ENCODE measurements around the gene CRELD1. TPM values are rescaled to one million over a fixed set of nuclear protein-coding genes. Genes with fewer than 3 reads are reported as not detected.

The CRELD1 gene
- total RNA-seq, 1 experiment from 2014 or later, result 13.2 TPM

- H3K27me3 ChIP-seq (replicated peaks; ENCODE audit: insufficient read depth, low read depth, low read length, poor library complexity), result no peaks in the 10 kb centered on the region
- H3K27ac ChIP-seq (ENCODE audit: low read depth, low read length, poor library complexity, severe bottlenecking), result no peak overlapping the region
- ChIA-PET POLR2A (ENCODE audit: low non-redundant PET) (no interaction called here), CTCF (no interaction called here)
- intact Hi-C loops (cut with micrococcal nuclease; ENCODE audit: unreplicated experiment), result no loop called here
- H3K4me3 ChIP-seq (ENCODE audit: low read depth, low read length, poor library complexity, severe bottlenecking), result peak overlapping the region; percentile 46
- H3K36me3 ChIP-seq (ENCODE audit: insufficient read depth, low read length, poor library complexity, severe bottlenecking), result no peaks in the 10 kb centered on the region
- no peak for DNase-seq (ENCODE audit: low spot score)
- BruUV-seq (replicated peaks), result no TSS peak
- TF ChIP-seq CTCF (conservative IDR thresholded peaks at IDR 0.05; ENCODE audit: low read depth, low read length) (no peak), EZH2 (IDR thresholded peaks at IDR 0.05; ENCODE audit: borderline replicate concordance, low read depth, low read length, poor library complexity, severe bottlenecking) (no peak)
- H3K9me3 ChIP-seq (ENCODE audit: low read depth, low read length, poor library complexity, severe bottlenecking), result no peaks in the 10 kb centered on the region
- peaks cover 29% of the 10 kb centered on the region for H3K4me1 ChIP-seq (ENCODE audit: insufficient read depth, low read length, poor library complexity, severe bottlenecking)
These were observed 17.3 kb upstream of the CRELD1 start for GRCh38 chr3:9916346-9916733.

- no peak for TF ChIP-seq CTCF (conservative IDR thresholded peaks at IDR 0.05; ENCODE audit: low read depth, low read length)
- no peak for TF ChIP-seq EZH2 (IDR thresholded peaks at IDR 0.05; ENCODE audit: borderline replicate concordance, low read depth, low read length, poor library complexity, severe bottlenecking)
- no TSS peak for BruUV-seq (replicated peaks)
- H3K36me3 ChIP-seq (ENCODE audit: insufficient read depth, low read length, poor library complexity, severe bottlenecking), result no peaks in the 10 kb centered on the region
- intact Hi-C loops (cut with micrococcal nuclease; ENCODE audit: unreplicated experiment), result no loop called here
- no peaks in the 10 kb centered on the region for H3K9me3 ChIP-seq (ENCODE audit: low read depth, low read length, poor library complexity, severe bottlenecking)
- POLR2A ChIA-PET (ENCODE audit: low non-redundant PET), result no interaction called here
- CTCF ChIA-PET, result no interaction called here
- peak within 1 kb of the TSS; percentile 64 for H3K4me3 ChIP-seq (ENCODE audit: low read depth, low read length, poor library complexity, severe bottlenecking)
- peak; percentile 86 for DNase-seq (ENCODE audit: low spot score)
- peak within 1 kb of the TSS; percentile 75 for H3K27ac ChIP-seq (ENCODE audit: low read depth, low read length, poor library complexity, severe bottlenecking)
- H3K27me3 ChIP-seq (replicated peaks; ENCODE audit: insufficient read depth, low read depth, low read length, poor library complexity), result no peaks in the 10 kb centered on the region
- peaks cover 29% of the 10 kb centered on the region for H3K4me1 ChIP-seq (ENCODE audit: insufficient read depth, low read length, poor library complexity, severe bottlenecking)
These were observed 16.6 kb upstream of the CRELD1 start, which contains the start of gene IL17RC for GRCh38 chr3:9916734-9917680. TSS of gene IL17RC (plus strand) at chr3:9917098. CDS start at chr3:9917316, 218 bp downstream.

- POLR2A ChIA-PET (ENCODE audit: low non-redundant PET), result no interaction called here
- Histone ChIP-seq H3K27me3 (replicated peaks; ENCODE audit: insufficient read depth, low read depth, low read length, poor library complexity) (no peaks in the 10 kb centered on the region), H3K9me3 (ENCODE audit: low read depth, low read length, poor library complexity, severe bottlenecking) (no peaks in the 10 kb centered on the region), H3K36me3 (ENCODE audit: insufficient read depth, low read length, poor library complexity, severe bottlenecking) (no peaks in the 10 kb centered on the region), H3K27ac (ENCODE audit: low read depth, low read length, poor library complexity, severe bottlenecking) (no peak overlapping the region), H3K4me3 (ENCODE audit: low read depth, low read length, poor library complexity, severe bottlenecking) (no peak overlapping the region), H3K4me1 (ENCODE audit: insufficient read depth, low read length, poor library complexity, severe bottlenecking) (peaks cover 29% of the 10 kb centered on the region)
- no peak for DNase-seq (ENCODE audit: low spot score)
- CTCF ChIA-PET, result no interaction called here
- no TSS peak for BruUV-seq (replicated peaks)
- intact Hi-C loops (cut with micrococcal nuclease; ENCODE audit: unreplicated experiment), result no loop called here
- TF ChIP-seq CTCF (conservative IDR thresholded peaks at IDR 0.05; ENCODE audit: low read depth, low read length) (no peak), EZH2 (IDR thresholded peaks at IDR 0.05; ENCODE audit: borderline replicate concordance, low read depth, low read length, poor library complexity, severe bottlenecking) (no peak)
These were observed 15.8 kb upstream of the CRELD1 start for GRCh38 chr3:9917820-9918219.

Measured in A673 (cell line).